Stimulated activated naive B cell treated with anti-CD40 and anti-IgM and Interleukin-4, amounts not matched to agents 10 μg/mL and 1 μg/mL and 100 μg/mL, for 72 hours (primary cell): ENCODE results near the gene BCL6B.
"Not testable (repeated sequence)": the region's sequence is repeated elsewhere in the genome, so short reads cannot be mapped to it uniquely, and the experiment has no call there.

Source experiments
- ATAC-seq, 2 donors: fragments of 150-1000 bp; cut with Tn5 transposase; replicated peaks; 2 replicates each; pipeline ENCODE4 v1.10.0; 2021; ENCODE audit warnings: moderate library complexity in 1 of 2
- DNase-seq: peaks from one replicate; pipeline ENCODE4 v3.0.0; 2021
- H3K27ac Mint-ChIP-seq: one replicate; pipeline ENCODE4 v1.8.0; 2022; ENCODE audit warnings: mild to moderate bottlenecking, mixed read lengths
- H3K27me3 Mint-ChIP-seq, 2 donors: one replicate each; pipeline ENCODE4 v1.8.0; 2022; ENCODE audit warnings: mixed read lengths in 2 of 2
- H3K36me3 Mint-ChIP-seq, 2 donors: one replicate each; pipeline ENCODE4 v1.8.0; 2022; ENCODE audit warnings: mixed read lengths in 2 of 2, mild to moderate bottlenecking in 1 of 2
- H3K4me1 Mint-ChIP-seq, 2 donors: one replicate each; pipeline ENCODE4 v1.8.0; 2022; ENCODE audit warnings: mixed read lengths in 2 of 2, mild to moderate bottlenecking in 1 of 2
- H3K4me3 Mint-ChIP-seq, 2 donors: one replicate each; pipeline ENCODE4 v1.8.0; 2022; ENCODE audit warnings: mild to moderate bottlenecking in 2 of 2, mixed read lengths in 2 of 2, moderate library complexity in 1 of 2
- H3K9me3 Mint-ChIP-seq, 2 donors: one replicate each; pipeline ENCODE4 v1.8.0; 2022; ENCODE audit warnings: mixed read lengths in 2 of 2, mild to moderate bottlenecking in 1 of 2

BCL6B gene, protein sequence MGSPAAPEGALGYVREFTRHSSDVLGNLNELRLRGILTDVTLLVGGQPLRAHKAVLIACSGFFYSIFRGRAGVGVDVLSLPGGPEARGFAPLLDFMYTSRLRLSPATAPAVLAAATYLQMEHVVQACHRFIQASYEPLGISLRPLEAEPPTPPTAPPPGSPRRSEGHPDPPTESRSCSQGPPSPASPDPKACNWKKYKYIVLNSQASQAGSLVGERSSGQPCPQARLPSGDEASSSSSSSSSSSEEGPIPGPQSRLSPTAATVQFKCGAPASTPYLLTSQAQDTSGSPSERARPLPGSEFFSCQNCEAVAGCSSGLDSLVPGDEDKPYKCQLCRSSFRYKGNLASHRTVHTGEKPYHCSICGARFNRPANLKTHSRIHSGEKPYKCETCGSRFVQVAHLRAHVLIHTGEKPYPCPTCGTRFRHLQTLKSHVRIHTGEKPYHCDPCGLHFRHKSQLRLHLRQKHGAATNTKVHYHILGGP

DNA sequence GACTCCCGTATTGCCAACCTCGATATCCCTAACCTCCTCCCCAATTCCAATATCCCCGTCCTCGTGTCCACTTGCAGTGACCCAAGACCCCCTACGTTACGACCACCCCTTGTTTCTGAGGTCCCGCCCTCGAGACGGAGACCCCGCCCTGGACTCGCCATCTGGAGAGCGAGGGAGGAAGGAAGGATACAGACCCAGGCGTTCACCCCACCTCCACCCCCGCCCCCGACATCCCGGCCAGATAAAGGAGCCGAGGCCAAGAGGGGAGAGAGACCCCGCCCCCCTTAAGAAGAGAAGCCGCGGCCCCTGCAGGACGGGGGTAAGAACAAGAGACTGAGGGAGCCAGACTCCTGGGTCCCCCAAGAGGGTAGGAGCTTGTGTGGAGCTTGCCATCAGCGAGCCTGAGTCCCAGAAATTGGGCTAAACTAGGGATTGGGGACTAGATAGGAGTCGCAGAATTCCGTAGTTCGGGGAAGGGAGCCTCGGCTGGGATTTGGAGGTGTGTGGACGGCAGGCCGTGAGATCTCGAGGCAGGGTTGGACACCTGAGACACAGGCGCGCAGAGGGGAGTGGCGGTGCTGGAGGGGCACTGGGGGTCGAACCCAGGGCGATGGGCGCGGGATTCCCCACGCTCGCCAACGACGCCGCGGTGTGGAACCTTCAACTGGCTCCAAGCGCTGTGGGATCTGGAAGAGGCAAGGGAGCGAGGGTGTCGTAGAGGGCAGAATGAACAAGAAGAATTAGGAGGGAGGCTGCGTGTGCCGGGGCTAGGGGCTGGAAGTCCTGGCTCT is at the start of gene BCL6B:
TSS of gene BCL6B (plus strand) at position 270 of the 791 bp plus-strand sequence. CDS start 622 bp downstream, outside the sequence.
- no peak for DNase-seq
- peaks cover 36 to 37% of the 10 kb centered on the region in 2 donors for H3K4me1 Mint-ChIP-seq
- peaks cover 0 to 5% of the 10 kb centered on the region in 2 donors for H3K27me3 Mint-ChIP-seq
- H3K4me3 Mint-ChIP-seq, result peak within 1 kb of the TSS; percentile 84 to 86
- H3K36me3 Mint-ChIP-seq, result peaks cover 0 to 2% of the 10 kb centered on the region in 2 donors
- H3K27ac Mint-ChIP-seq, result peak within 1 kb of the TSS; percentile 92
- no peak for ATAC-seq
- H3K9me3 Mint-ChIP-seq, result peaks cover 0 to 4% of the 10 kb centered on the region in 2 donors

DNA sequence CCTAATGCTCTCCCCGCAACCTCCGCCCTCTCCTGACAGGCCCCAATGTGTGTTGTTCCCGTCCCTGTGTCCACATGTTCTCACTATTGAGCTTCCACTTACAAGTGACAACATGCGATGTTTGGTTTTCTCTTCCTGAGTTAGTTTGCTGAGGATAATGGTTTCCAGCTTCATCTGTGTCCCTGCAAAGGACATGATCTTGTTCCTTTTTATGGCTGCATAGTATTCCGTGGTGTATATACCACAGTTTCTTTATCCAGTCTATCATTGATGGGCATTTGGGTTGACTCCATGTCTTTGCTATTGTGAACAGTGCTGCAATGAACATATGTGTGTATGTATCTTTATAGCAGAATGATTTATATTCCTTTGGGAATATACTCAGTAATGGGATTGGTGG is 43.4 kb upstream of the BCL6B start:
- not testable (repeated sequence) for H3K4me1 Mint-ChIP-seq, H3K9me3 Mint-ChIP-seq, H3K27ac Mint-ChIP-seq, H3K27me3 Mint-ChIP-seq, ATAC-seq, H3K4me3 Mint-ChIP-seq, H3K36me3 Mint-ChIP-seq, DNase-seq

DNA sequence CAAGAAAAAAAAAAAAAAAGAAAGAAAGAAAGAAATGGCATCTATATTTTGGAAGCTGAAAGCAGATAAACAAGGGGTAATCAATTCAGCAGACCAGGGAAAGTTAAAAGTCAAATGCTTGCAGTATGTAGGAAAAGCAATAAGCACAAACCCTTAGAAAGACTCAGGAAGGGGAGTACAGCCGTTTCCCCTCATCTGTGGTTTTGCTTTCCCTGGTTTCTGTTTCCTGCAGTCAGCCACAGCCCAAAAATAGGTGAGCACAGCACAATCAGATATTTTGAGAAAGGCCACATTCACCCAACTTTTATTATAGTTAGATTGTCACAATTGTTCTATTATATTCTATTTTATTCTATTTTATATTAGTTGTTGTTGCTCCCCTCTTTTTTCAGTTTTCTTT is 41.4 kb upstream of the BCL6B start:
- no peak overlapping the region for H3K27ac Mint-ChIP-seq
- ATAC-seq (no peak), DNase-seq (no peak)
- peaks cover 3% of the 10 kb centered on the region in 2 donors for H3K9me3 Mint-ChIP-seq
- H3K4me3 Mint-ChIP-seq, result no peak overlapping the region
- H3K4me1 Mint-ChIP-seq, result peaks cover 0 to 7% of the 10 kb centered on the region in 2 donors
- peaks cover 4% of the 10 kb centered on the region in 2 donors for H3K36me3 Mint-ChIP-seq
- no peaks in the 10 kb centered on the region for H3K27me3 Mint-ChIP-seq

DNA sequence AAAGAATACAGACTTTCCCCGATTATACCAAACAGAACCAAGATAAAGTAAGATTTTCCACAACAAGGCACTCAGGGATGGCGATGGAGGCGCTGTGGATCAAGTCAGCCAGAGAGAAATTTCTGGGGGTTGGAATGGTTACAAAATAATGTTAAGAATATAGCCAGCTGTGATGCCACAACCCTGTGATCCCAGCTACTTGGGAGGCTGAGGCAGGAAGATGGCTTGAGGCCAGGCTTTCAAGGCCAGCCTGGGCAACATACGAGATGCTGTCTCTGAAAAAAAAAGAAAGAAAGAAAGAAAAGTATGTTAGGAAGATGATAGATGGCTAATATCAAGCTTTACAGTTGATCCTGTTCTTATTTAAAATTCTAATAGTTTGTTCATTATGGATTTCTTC is 37.6 kb upstream of the BCL6B start:
- H3K27ac Mint-ChIP-seq, result no peak overlapping the region
- H3K27me3 Mint-ChIP-seq, result no peaks in the 10 kb centered on the region
- no peak for DNase-seq
- no peak for ATAC-seq
- H3K36me3 Mint-ChIP-seq, result no peaks in the 10 kb centered on the region
- no peaks in the 10 kb centered on the region for H3K9me3 Mint-ChIP-seq
- peaks cover 0 to 7% of the 10 kb centered on the region in 2 donors for H3K4me1 Mint-ChIP-seq
- no peak overlapping the region for H3K4me3 Mint-ChIP-seq

DNA sequence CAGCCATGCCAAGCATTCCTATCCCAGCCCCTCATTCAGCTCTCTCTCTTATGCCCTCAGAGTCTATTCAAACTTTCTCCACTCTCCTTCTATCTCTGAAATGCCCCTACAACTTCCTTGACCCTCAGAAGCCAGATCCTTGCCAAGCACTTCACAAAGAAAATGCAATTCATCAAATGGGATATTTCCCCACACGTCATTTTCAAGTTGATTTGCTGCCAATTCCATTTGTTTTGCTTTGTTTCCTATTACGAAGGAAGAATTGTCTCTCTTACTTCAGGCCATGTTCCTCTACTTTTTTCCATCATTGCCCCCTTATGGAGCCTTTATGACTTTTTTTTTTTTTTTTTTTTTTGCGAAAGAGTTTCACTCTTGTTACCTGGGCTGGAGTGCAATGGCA is 36.2 kb upstream of the BCL6B start:
- Mint-ChIP-seq H3K4me1 (peaks cover 0 to 5% of the 10 kb centered on the region in 2 donors), H3K36me3 (peaks cover 0 to 2% of the 10 kb centered on the region in 2 donors), H3K9me3 (no peaks in the 10 kb centered on the region), H3K4me3 (no peak overlapping the region), H3K27me3 (no peaks in the 10 kb centered on the region), H3K27ac (no peak overlapping the region)
- ATAC-seq, result no peak
- DNase-seq, result no peak

DNA sequence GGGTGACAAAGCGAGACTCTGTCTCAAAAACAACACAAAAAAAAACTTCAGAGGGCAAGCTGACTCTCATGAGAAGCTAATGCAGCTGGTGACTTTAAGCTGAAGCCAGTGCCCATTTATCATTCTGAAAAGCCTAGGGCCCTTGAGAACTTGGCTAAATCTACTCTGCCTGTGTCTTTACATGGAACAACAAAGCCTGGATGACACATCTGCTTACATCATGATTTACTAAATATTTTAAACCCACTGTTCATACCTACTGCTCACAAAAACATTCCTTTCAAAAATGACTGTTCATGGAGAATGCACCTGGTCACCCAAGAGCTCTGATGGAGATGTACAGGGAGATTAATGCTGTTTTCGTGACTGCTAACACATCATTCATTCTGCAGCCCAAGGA is 33.1 kb upstream of the BCL6B start:
- Mint-ChIP-seq H3K27me3 (no peaks in the 10 kb centered on the region), H3K36me3 (peaks cover 9 to 10% of the 10 kb centered on the region in 2 donors), H3K4me3 (no peak overlapping the region), H3K27ac (no peak overlapping the region), H3K4me1 (peaks cover 5 to 13% of the 10 kb centered on the region in 2 donors), H3K9me3 (no peaks in the 10 kb centered on the region)
- DNase-seq, result no peak
- no peak for ATAC-seq

DNA sequence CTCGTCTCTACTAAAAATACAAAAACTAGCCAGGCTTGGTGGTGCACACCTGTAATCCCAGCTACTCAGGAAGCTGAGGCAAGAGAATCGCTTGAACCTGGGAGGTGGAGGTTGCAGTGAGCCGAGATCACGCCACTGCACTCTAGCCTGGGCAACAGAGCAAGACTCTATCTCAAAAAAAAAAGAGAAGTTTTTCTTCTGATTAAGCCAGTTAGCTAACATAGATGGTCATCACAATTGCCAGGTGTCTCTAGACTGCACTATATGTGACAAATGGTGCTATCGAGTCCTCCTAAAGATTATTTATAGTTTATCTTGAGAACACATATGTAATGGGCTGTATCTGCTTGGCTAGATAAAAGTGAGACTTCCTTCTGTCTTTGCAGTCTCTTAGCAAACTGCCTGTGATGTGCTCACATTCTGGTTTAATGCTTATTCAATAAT is 29.2 kb upstream of the BCL6B start:
- H3K4me1 Mint-ChIP-seq, result peaks cover 12 to 13% of the 10 kb centered on the region in 2 donors
- not testable (repeated sequence) for H3K27ac Mint-ChIP-seq, DNase-seq, H3K9me3 Mint-ChIP-seq, H3K27me3 Mint-ChIP-seq, H3K4me3 Mint-ChIP-seq, ATAC-seq
- peaks cover 26 to 37% of the 10 kb centered on the region in 2 donors for H3K36me3 Mint-ChIP-seq

DNA sequence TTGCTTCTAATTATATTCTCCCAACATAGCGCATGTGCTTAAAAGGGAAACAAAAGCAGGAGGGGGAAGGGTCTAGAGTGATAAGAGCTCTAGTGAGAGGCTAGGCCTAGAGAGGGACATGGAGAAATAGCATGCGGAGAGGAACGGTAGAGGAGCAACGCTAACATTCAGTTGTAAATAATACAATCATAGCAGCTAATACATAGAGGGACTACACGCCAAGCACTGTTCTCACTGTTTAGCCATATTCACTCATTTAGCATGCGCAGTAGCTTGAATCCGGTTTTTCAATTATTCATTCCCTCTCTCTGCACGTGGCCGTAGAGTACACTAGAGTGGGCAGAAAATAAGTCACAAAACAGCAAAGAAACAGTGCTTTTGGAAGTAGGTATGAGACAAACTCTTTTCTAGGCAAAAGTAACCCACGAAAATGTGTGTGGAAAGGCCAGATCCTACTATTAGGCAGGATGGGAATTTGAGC is 28.7 kb upstream of the BCL6B start:
- H3K9me3 Mint-ChIP-seq, result no peaks in the 10 kb centered on the region
- H3K4me3 Mint-ChIP-seq, result no peak overlapping the region
- peaks cover 12 to 13% of the 10 kb centered on the region in 2 donors for H3K4me1 Mint-ChIP-seq
- ATAC-seq (no peak), DNase-seq (no peak)
- H3K36me3 Mint-ChIP-seq, result peaks cover 26 to 39% of the 10 kb centered on the region in 2 donors
- no peaks in the 10 kb centered on the region for H3K27me3 Mint-ChIP-seq
- H3K27ac Mint-ChIP-seq, result no peak overlapping the region

DNA sequence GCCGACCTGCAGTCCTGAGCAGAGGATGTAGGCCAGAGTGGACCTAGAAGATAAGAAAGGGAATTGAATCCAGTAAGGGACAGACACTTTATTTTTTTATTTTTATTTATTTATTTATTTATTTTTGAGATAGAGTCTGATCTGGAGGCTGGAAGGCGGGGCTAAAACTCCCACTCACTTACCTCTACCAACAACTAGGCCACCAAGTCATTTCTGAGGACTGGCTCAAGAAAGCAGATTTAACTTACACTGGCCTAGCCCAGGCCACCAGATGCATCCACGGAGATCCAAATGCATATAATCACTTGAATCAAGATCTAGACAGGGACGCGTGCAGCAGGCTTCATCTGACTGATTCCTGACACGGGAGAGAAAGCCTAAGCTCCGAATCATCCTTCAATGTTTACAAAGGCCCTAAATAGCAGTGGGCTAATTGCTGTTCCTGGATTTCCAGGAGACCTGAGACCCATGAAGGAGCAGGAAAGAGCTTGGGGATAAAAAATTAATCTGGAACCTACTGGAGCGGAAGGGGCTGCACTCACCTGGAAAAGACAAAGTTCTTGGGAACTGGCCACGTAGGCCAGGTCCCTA is 28.1 kb upstream of the BCL6B start:
- ATAC-seq (no peak), DNase-seq (no peak)
- H3K27me3 Mint-ChIP-seq, result no peaks in the 10 kb centered on the region
- H3K9me3 Mint-ChIP-seq, result no peaks in the 10 kb centered on the region
- H3K36me3 Mint-ChIP-seq, result peaks cover 32 to 45% of the 10 kb centered on the region in 2 donors
- peaks cover 12 to 13% of the 10 kb centered on the region in 2 donors for H3K4me1 Mint-ChIP-seq
- H3K4me3 Mint-ChIP-seq, result no peak overlapping the region
- H3K27ac Mint-ChIP-seq, result no peak overlapping the region

DNA sequence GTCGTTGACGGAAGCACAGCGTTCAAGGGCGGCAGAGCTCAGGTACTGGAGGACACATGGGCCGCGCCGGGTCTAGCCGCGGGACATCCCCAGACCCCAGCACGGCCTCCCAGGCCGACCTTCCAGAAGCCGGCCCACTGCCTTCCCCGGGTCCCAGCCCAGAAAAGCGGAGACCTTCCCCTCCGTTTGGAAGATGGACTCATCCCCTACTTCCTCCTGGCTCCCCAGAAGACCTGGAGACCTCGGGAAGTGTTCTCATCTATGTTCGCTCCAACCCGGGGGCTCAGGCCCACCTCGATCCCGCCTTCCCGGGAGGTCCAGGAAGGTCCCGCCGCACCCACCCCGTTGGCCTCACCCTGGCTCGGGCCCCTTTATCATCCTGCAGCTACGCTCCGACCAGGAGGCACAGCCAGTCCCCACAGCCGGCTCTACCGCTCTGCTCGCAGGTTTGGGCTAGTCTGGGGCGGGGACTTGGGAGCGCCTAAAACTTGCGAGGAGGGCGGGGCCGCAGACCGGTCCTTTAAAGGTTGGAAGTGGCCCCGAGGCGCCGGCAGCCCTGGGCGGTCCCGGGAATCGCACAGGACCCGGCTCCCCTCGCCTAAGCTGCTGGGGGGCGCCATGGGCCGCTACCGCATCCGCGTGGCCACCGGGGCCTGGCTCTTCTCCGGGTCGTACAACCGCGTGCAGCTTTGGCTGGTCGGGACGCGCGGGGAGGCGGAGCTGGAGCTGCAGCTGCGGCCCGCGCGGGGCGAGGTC is 27.2 kb upstream of the BCL6B start, which contains the start of gene ALOX12:
TSS of gene ALOX12 (plus strand) at position 550 of the 756 bp plus-strand sequence. CDS start at position 619, 69 bp downstream.
- H3K27me3 Mint-ChIP-seq, result no peaks in the 10 kb centered on the region

DNA sequence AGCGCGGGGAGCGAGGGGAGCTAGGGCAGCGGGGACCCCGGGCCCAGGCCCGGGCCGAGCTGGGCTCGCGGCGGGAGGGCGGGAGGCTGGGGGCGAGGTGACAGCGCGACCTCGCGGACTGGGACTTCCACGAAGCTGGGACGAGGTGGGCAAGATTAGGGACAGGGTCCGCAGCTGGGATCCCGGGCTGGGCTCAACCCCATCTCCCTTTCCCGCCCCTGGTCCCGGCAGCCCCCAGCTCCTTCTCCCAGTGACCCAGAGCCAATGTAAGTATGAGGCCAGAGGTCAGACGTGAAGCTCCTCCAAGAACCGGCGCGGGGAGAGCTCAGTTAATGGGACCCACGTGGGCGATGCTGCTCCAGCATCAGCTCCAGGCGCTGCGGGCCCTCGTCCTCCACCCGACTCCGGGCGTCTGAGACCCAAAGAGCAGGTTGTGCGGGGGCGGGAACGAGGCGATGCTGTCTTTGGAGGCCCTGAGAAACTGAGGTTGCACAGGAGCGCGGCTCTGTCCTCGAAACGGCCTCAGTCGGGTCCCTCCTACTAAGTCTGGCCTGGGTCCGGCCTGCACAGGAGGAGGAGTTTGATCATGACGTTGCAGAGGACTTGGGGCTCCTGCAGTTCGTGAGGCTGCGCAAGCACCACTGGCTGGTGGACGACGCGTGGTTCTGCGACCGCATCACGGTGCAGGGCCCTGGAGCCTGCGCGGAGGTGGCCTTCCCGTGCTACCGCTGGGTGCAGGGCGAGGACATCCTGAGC is 26.4 kb upstream of the BCL6B start:
- Mint-ChIP-seq H3K27ac (peak overlapping the region; percentile 20), H3K27me3 (no peaks in the 10 kb centered on the region), H3K9me3 (no peaks in the 10 kb centered on the region), H3K4me1 (peaks cover 14 to 16% of the 10 kb centered on the region in 2 donors), H3K36me3 (peaks cover 41 to 57% of the 10 kb centered on the region in 2 donors), H3K4me3 (no peak overlapping the region)
- DNase-seq (no peak), ATAC-seq (no peak)

More for the DNA sequence above, 27.2 kb upstream of the BCL6B start, which contains the start of gene ALOX12:
- Mint-ChIP-seq H3K36me3 (peaks cover 38 to 51% of the 10 kb centered on the region in 2 donors), H3K4me1 (peaks cover 12 to 17% of the 10 kb centered on the region in 2 donors), H3K4me3 (peak within 1 kb of the TSS; percentile 32 to 44), H3K9me3 (no peaks in the 10 kb centered on the region), H3K27ac (peak within 1 kb of the TSS; percentile 20)
- DNase-seq (no peak), ATAC-seq (peak; percentile 48 to 51)

DNA sequence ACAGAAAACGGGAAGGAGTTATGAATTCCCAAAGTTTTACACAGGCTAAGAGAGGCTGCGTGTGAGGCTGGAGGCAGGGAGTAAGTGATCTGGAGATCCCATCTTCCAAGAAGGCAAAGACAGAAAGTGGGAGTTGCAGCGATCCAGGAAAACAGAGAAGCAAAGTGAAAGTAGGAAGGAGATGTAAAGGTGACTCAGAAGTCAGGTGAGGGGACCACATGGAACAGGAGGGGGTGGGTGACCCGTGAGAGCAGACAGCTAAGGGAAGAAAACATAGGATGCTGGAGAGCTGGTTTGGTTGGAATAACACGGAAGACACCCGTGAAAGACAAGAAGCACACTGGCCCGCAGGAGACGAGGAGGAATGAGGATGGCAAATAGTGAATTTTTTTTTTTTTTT is 25.7 kb upstream of the BCL6B start:
- H3K4me3 Mint-ChIP-seq, result no peak overlapping the region
- no peak for DNase-seq
- ATAC-seq, result no peak
- peaks cover 13 to 16% of the 10 kb centered on the region in 2 donors for H3K4me1 Mint-ChIP-seq
- peaks cover 42 to 63% of the 10 kb centered on the region in 2 donors for H3K36me3 Mint-ChIP-seq
- no peaks in the 10 kb centered on the region for H3K9me3 Mint-ChIP-seq
- H3K27ac Mint-ChIP-seq, result no peak overlapping the region
- no peaks in the 10 kb centered on the region for H3K27me3 Mint-ChIP-seq
